Measurements from ENCODE around the gene TMPRSS2.

DNA sequence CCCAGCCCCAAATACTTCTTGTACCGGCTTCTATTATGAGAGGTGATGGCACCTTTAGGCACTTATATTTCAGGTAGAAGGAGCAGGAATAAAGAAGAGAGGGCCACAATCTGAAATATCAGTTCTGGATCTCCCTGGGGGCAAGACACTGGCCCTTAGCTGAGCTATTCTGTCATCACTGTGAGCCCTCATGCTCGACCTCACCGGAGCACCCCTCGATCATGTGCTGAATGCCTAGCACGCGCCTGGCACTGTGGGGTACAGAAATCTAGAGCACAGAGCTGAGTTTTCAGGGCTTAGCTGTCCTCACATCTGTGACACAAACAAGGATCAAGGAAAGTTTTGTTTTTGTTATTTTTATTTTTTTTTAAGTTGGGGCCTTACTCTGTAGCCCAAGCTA lies 89.6 kb downstream of the TMPRSS2 start:
- TF ChIP-seq, protein P1, sequence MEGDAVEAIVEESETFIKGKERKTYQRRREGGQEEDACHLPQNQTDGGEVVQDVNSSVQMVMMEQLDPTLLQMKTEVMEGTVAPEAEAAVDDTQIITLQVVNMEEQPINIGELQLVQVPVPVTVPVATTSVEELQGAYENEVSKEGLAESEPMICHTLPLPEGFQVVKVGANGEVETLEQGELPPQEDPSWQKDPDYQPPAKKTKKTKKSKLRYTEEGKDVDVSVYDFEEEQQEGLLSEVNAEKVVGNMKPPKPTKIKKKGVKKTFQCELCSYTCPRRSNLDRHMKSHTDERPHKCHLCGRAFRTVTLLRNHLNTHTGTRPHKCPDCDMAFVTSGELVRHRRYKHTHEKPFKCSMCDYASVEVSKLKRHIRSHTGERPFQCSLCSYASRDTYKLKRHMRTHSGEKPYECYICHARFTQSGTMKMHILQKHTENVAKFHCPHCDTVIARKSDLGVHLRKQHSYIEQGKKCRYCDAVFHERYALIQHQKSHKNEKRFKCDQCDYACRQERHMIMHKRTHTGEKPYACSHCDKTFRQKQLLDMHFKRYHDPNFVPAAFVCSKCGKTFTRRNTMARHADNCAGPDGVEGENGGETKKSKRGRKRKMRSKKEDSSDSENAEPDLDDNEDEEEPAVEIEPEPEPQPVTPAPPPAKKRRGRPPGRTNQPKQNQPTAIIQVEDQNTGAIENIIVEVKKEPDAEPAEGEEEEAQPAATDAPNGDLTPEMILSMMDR (IDR thresholded peaks at IDR 0.05), result no peak
- no peak for TF ChIP-seq POLR2A (IDR thresholded peaks at IDR 0.05)

Measured in heart left ventricle (tissue), 13 donors.